ENCODE measurements around the gene METTL25B. TPM values are rescaled to one million over a fixed set of nuclear protein-coding genes. Genes with fewer than 3 reads are reported as not detected.

Gene METTL25B
- total and polyA plus RNA-seq, 10 of the 15 experiments (the other 5 are each of a cell fraction or from before 2014, with no cell fraction given): 5.9 to 25.2 (median 13.5) TPM

DNA sequence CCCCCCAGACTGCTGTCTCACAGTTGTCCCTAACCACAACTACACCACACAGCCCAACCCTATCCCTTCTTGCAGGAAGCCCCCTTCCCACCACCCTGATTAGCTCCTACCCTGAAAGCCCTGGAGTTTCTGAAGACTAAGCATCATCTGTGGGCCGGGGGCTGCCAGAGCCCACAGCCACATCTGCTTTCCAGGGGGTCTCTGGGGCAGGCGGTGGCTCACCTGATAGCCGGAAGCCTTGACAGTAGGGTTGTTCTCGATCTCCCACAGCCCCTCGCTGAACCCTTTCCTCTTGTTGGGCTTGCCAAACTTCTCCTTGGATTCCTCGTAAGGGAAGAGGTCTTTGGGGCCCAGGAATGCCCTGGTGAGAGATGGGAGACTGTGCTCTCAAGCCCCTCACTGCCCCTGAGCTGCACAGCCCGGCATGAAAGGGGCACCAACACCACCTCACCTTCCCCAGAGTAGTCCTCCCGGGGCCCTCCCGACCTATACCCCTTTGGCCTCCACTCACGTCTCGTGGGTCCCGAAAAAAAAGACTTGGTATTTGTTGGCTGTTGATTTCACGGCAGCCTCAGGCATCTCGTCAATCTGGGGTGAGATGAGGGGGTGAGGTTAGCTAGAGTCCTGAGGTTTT lies 16.6 kb downstream of the METTL25B start:
- TF ChIP-seq, protein P1, sequence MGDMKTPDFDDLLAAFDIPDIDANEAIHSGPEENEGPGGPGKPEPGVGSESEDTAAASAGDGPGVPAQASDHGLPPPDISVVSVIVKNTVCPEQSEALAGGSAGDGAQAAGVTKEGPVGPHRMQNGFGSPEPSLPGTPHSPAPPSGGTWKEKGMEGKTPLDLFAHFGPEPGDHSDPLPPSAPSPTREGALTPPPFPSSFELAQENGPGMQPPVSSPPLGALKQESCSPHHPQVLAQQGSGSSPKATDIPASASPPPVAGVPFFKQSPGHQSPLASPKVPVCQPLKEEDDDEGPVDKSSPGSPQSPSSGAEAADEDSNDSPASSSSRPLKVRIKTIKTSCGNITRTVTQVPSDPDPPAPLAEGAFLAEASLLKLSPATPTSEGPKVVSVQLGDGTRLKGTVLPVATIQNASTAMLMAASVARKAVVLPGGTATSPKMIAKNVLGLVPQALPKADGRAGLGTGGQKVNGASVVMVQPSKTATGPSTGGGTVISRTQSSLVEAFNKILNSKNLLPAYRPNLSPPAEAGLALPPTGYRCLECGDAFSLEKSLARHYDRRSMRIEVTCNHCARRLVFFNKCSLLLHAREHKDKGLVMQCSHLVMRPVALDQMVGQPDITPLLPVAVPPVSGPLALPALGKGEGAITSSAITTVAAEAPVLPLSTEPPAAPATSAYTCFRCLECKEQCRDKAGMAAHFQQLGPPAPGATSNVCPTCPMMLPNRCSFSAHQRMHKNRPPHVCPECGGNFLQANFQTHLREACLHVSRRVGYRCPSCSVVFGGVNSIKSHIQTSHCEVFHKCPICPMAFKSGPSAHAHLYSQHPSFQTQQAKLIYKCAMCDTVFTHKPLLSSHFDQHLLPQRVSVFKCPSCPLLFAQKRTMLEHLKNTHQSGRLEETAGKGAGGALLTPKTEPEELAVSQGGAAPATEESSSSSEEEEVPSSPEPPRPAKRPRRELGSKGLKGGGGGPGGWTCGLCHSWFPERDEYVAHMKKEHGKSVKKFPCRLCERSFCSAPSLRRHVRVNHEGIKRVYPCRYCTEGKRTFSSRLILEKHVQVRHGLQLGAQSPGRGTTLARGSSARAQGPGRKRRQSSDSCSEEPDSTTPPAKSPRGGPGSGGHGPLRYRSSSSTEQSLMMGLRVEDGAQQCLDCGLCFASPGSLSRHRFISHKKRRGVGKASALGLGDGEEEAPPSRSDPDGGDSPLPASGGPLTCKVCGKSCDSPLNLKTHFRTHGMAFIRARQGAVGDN (IDR thresholded peaks at IDR 0.05): no peak
- TF ChIP-seq SMC3 (IDR thresholded peaks at IDR 0.05; ENCODE audit: borderline replicate concordance, low read length) (no peak), FOXK2 (IDR thresholded peaks at IDR 0.05) (no peak)
- no peaks in the 10 kb centered on the region for H3K27me3 ChIP-seq (replicated peaks in 1 of 2; ENCODE audit: control insufficient read depth in 2 of 2, insufficient read depth in 2 of 2, low read length in 1 of 2)
- ChIA-PET RAD21 (ENCODE audit: unreplicated experiment) (no interaction called here), POLR2A (no interaction called here), CTCF (interaction anchor here (1.4 kb wide), 1 partner anchor 19 kb away, joined by 4 read pairs; no protein-coding TSS in a partner anchor), SMC1A (ENCODE audit: uncharacterized antibody, unreplicated experiment) (interaction anchor here (3.5 kb wide), 1 partner anchor 19 kb away, joined by 20 read pairs; no protein-coding TSS in a partner anchor)
- no peak overlapping the region for H2AFZ ChIP-seq (ENCODE audit: control insufficient read depth, low read depth, low read length)
- no TSS peak for BruUV-seq (replicated peaks)
- H3K4me2 ChIP-seq (ENCODE audit: control insufficient read depth, insufficient read depth): no peak overlapping the region
- intact Hi-C loops (cut with micrococcal nuclease; ENCODE audit: unreplicated experiment) (loop anchor here (10.0 kb wide), 1 partner anchor 240 kb away; the partner anchor contains the start of gene MEF2D), in situ Hi-C loops (cut with MboI) (no loop called here)
- WGBS (ENCODE audit: insufficient coverage, insufficient replicate concordance, low lambda C conversion rate, missing lambda C conversion rate): 83% methylated on average over 13 of the region's 14 CpGs
- no peak overlapping the region for H3K27ac ChIP-seq (ENCODE audit: control insufficient read depth, insufficient read depth)
- peaks cover 20% of the 10 kb centered on the region for H3K4me1 ChIP-seq (ENCODE audit: control insufficient read depth, insufficient read depth, low read length)
- DNase-seq (ENCODE audit: low read depth, low spot score): no peak
- FAIRE-seq: no peak
- no peaks in the 10 kb centered on the region for H3K9me3 ChIP-seq (replicated peaks; ENCODE audit: control insufficient read depth, insufficient read depth, low read length)
- ATAC-seq: no peak
- peaks cover 60% of the 10 kb centered on the region for H3K79me2 ChIP-seq (ENCODE audit: control insufficient read depth, insufficient read depth, low read length)
- no peak overlapping the region for H3K9ac ChIP-seq (ENCODE audit: control insufficient read depth, insufficient read depth, low read length)
- H4K20me1 ChIP-seq (ENCODE audit: control insufficient read depth, insufficient read depth): no peaks in the 10 kb centered on the region
- H3K36me3 ChIP-seq (ENCODE audit: control insufficient read depth in 2 of 2, insufficient read depth in 2 of 2, low read length in 1 of 2): peaks cover 22 to 23% of the 10 kb centered on the region in 2 experiments
- H3K4me3 ChIP-seq: no peak overlapping the region

Data from GM12878 (cell line).